Erythroblast (primary cell): ENCODE measurements around the gene PAM16.

Experiments
- DNase-seq, 2 experiments: peaks; one replicate each; lab custom pipeline; 2025; lab: John Stamatoyannopoulos, UW
- GATA1 ChIP-seq: IDR thresholded peaks from 2 replicates; pipeline ENCODE4 v1.6.1; 2011; ENCODE audit warnings: low read depth, mild to moderate bottlenecking, control low read depth, low read length, moderate library complexity
- POLR2A ChIP-seq: IDR thresholded peaks from 2 replicates; pipeline ENCODE4 v1.6.1; 2011; ENCODE audit warnings: mild to moderate bottlenecking, low read length

PAM16 gene

GRCh38 chr16:4378999-4379690 lies 28.0 kb upstream of the PAM16 start:
- no peak for DNase-seq
- TF ChIP-seq GATA1 (no peak), POLR2A (no peak)

GRCh38 chr16:4378161-4378666 lies 27.1 kb upstream of the PAM16 start:
- no peak for DNase-seq
- TF ChIP-seq POLR2A (no peak), GATA1 (no peak)

- TF ChIP-seq POLR2A (no peak), GATA1 (no peak)
These were observed 26.5 kb upstream of the PAM16 start for GRCh38 chr16:4377573-4378154.

GRCh38 chr16:4376893-4377572 lies 25.9 kb upstream of the PAM16 start:
- DNase-seq: no peak
- TF ChIP-seq POLR2A: no peak
- no peak for TF ChIP-seq GATA1

More at GRCh38 chr16:4377573-4378154, 26.5 kb upstream of the PAM16 start:
- DNase-seq: no peak

- no peak for DNase-seq
- no peak for TF ChIP-seq GATA1
- TF ChIP-seq POLR2A: no peak
These were observed 25.2 kb upstream of the PAM16 start for GRCh38 chr16:4376126-4376892.

- TF ChIP-seq GATA1 (no peak), POLR2A (no peak)
- no peak for DNase-seq
These were observed 24.6 kb upstream of the PAM16 start for GRCh38 chr16:4375717-4376116.

- TF ChIP-seq POLR2A (no peak), GATA1 (no peak)
- DNase-seq: peak; percentile 54 to 56
These were observed 23.0 kb upstream of the PAM16 start for GRCh38 chr16:4373909-4374742.

GRCh38 chr16:4373356-4373908 lies 22.3 kb upstream of the PAM16 start:
- DNase-seq: peak in 1 of 2 experiments; percentile 36
- no peak for TF ChIP-seq POLR2A
- no peak for TF ChIP-seq GATA1

GRCh38 chr16:4372578-4373355 lies 21.6 kb upstream of the PAM16 start:
- TF ChIP-seq GATA1 (no peak), POLR2A (no peak)
- DNase-seq: no peak

GRCh38 chr16:4372001-4372577 lies 21.0 kb upstream of the PAM16 start:
- DNase-seq: peak; percentile 49 to 53
- TF ChIP-seq GATA1: no peak
- peak; percentile 16 for TF ChIP-seq POLR2A

- DNase-seq: peak; percentile 71 to 79
- TF ChIP-seq POLR2A (peak; percentile 53), GATA1 (no peak)
These were observed 20.4 kb upstream of the PAM16 start, which contains the start of gene VASN for GRCh38 chr16:4371357-4372000. Gene VASN, plus strand, starts transcription at chr16:4371848. Its CDS starts 9,030 bp downstream, at chr16:4380878.
